Body of pancreas (tissue), 4 donors: ENCODE measurements around the gene LILRA1. TPM values are rescaled to one million over a fixed set of nuclear protein-coding genes. Genes with fewer than 3 reads are reported as not detected.
A peak's percentile ranks its signal among the peaks of the same experiment; 100 is the strongest.

Source experiments
- ATAC-seq: fragments of 150-250 bp; one replicate; pipeline ENCODE4 v1.9.1; 2016
- DNase-seq, 4 donors: peaks; one replicate each; pipeline ENCODE4 v3.0.0-alpha.2; 2019
- H3K27ac ChIP-seq, 4 donors: fragments of 200-600 bp; sonication (generic); 1 replicate in 3 of 4; 2 replicates in 1 of 4; pipeline versions ENCODE4 v1.5.1 to v1.6.1; 2016 to 2019; ENCODE audit warnings: mild to moderate bottlenecking in 1 of 4, mixed read lengths in 1 of 4, moderate library complexity in 1 of 4
- H3K27me3 ChIP-seq, 2 donors: fragments of 200-600 bp; sonication (generic); one replicate each; pipeline ENCODE4 v1.6.0; 2016; ENCODE audit warnings: mild to moderate bottlenecking in 1 of 2
- H3K36me3 ChIP-seq, 2 donors: fragments of 200-600 bp; sonication (generic); replicated peaks in 1 of 2; 2 replicates each; pipeline ENCODE4 v1.5.1; 2016; ENCODE audit warnings: low read depth in 2 of 2; ENCODE audit not compliant: insufficient read depth in 1 of 2
- H3K4me1 ChIP-seq: fragments of 200-600 bp; sonication (generic); one replicate; pipeline ENCODE4 v1.6.0; 2016
- H3K4me3 ChIP-seq, 2 donors: fragments of 200-600 bp; sonication (generic); 1 replicate in 1 of 2; 2 replicates in 1 of 2; pipeline ENCODE4 v1.5.1; 2016 to 2019
- H3K9me3 ChIP-seq, 3 donors: fragments of 200-600 bp; sonication (generic); 1 replicate in 2 of 3; 2 replicates in 1 of 3; pipeline ENCODE4 v1.5.1; 2016
- POLR2A ChIP-seq, 3 donors: fragments of 450-650 bp; IDR thresholded peaks; one replicate each; pipeline ENCODE4 v1.6.1; 2016; ENCODE audit warnings: antibody characterized with exemption in 3 of 3, mild to moderate bottlenecking in 2 of 3
- WGBS, 2 donors: methylation state at CpG; one replicate each; pipeline ENCODE4 v1.1.5; 2017; 5-methylcytosine and 5-hydroxymethylcytosine counted together
- intact Hi-C: fragments of 100-400 bp; cut with DNase I; formaldehyde crosslinking; loops from one replicate; pipeline ENCODE4 v1.15.1; 2023
- total RNA-seq, 2 donors: library from RNA; depleted of rRNA; stranded (reverse); fragments of >200 nt; gene quantifications; one replicate each; pipeline ENCODE4 v1.1.0, GENCODE V29; 2016
- TF ChIP-seq, protein P1 (sequence below), 7 experiments: fragments of 450-650 bp in 4 of 7; fragments of 200-600 bp in 3 of 7; sonication (generic) in 3 of 7; IDR thresholded peaks; one replicate each; pipeline ENCODE4 v1.5.1; 2016 to 2019; ENCODE audit warnings: antibody characterized with exemption in 7 of 7

The LILRA1 gene
- total RNA-seq, 2 donors from 2014 or later: 0.26 TPM; not detected in 1

DNA sequence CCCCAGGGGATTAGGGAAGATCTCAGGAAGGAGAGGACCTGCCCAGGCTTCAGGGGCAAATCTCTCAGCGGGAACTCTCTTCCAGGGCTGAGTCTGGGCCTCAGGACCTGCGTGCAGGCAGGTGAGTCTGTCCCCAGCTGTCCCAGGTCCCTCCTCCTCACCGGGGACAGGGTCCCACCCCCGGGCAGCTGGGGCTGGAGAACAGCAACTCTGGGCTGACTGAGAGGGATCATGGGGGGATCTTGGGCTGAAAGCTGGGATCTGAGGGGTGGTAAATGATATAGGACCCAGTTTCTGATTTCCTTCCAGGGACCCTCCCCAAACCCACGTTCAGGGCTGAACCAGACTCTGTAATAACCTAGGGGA lies 14.3 kb downstream of the LILRA1 start:
- Histone ChIP-seq H3K9me3 (no peaks in the 10 kb centered on the region), H3K27ac (no peak overlapping the region), H3K27me3 (no peaks in the 10 kb centered on the region), H3K4me1 (no peaks in the 10 kb centered on the region), H3K4me3 (no peak overlapping the region), H3K36me3 (no peaks in the 10 kb centered on the region)
- DNase-seq (no peak), ATAC-seq (no peak)
- no peak for TF ChIP-seq POLR2A (IDR thresholded peaks at IDR 0.05)
- TF ChIP-seq, protein P1, sequence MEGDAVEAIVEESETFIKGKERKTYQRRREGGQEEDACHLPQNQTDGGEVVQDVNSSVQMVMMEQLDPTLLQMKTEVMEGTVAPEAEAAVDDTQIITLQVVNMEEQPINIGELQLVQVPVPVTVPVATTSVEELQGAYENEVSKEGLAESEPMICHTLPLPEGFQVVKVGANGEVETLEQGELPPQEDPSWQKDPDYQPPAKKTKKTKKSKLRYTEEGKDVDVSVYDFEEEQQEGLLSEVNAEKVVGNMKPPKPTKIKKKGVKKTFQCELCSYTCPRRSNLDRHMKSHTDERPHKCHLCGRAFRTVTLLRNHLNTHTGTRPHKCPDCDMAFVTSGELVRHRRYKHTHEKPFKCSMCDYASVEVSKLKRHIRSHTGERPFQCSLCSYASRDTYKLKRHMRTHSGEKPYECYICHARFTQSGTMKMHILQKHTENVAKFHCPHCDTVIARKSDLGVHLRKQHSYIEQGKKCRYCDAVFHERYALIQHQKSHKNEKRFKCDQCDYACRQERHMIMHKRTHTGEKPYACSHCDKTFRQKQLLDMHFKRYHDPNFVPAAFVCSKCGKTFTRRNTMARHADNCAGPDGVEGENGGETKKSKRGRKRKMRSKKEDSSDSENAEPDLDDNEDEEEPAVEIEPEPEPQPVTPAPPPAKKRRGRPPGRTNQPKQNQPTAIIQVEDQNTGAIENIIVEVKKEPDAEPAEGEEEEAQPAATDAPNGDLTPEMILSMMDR (IDR thresholded peaks at IDR 0.05): no peak
- WGBS, 2 donors: 43 to 50% methylated on average over 1 to 5 of the region's 5 CpGs
- intact Hi-C loops: no loop called here

DNA sequence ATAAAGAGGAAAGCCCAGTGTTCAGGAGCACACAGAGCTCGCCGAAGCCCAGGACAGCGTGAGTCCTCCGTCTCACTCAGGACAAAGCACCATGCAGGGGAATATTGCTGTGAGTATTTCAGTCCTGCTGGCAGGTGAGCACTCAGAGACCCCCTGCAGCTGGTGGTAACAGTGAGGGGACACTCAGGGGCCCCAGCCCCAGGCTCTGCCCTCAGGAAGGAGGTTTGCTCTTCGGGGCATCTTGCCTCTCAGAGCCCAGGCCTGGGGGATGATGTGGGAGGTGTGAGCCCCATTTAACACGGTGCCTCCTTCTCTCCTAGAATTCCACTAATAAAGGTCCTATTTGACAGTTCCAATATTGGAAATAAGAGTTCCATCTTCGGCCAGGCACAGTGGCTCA lies 14.8 kb downstream of the LILRA1 start:
- H3K36me3 ChIP-seq: no peaks in the 10 kb centered on the region
- no peak overlapping the region for H3K27ac ChIP-seq
- intact Hi-C loops: no loop called here
- H3K27me3 ChIP-seq: no peaks in the 10 kb centered on the region
- 76 to 77% methylated on average over 5 to 6 of the region's 7 CpGs for WGBS, 2 donors
- ATAC-seq (no peak), DNase-seq (no peak)
- no peak for TF ChIP-seq POLR2A (IDR thresholded peaks at IDR 0.05)
- TF ChIP-seq, protein P1 (IDR thresholded peaks at IDR 0.05): no peak
- no peak overlapping the region for H3K4me3 ChIP-seq
- no peaks in the 10 kb centered on the region for H3K9me3 ChIP-seq
- H3K4me1 ChIP-seq: no peaks in the 10 kb centered on the region

DNA sequence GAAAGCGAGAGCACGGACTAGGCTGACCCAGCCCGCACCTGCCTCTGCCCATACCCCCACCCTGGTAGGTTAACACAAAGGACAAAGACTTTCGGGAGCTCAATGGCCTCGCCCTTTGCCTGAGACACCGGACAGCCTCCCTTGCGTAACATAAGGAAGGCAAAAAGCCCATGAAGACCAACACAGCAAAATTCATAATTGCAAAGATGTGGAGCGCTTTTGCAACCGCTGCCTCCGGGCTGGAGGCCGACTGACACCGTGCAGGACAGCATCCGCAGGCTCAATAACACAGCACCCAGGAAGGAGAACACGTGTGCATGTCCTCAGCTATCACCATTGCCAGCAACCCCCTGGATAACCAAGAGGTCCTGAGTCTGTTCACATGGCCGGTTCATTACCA lies 15.4 kb downstream of the LILRA1 start:
- no peak overlapping the region for H3K4me3 ChIP-seq
- DNase-seq: peak in 1 of 4 donors; percentile 33
- H3K27ac ChIP-seq: no peak overlapping the region
- H3K27me3 ChIP-seq: no peaks in the 10 kb centered on the region
- TF ChIP-seq, protein P1 (IDR thresholded peaks at IDR 0.05): no peak
- no peak for TF ChIP-seq POLR2A (IDR thresholded peaks at IDR 0.05)
- intact Hi-C loops: no loop called here
- no peaks in the 10 kb centered on the region for H3K36me3 ChIP-seq
- no peak for ATAC-seq
- WGBS, 2 donors: 65 to 79% methylated on average over 14 to 15 of the region's 15 CpGs
- H3K4me1 ChIP-seq: no peaks in the 10 kb centered on the region
- no peaks in the 10 kb centered on the region for H3K9me3 ChIP-seq

DNA sequence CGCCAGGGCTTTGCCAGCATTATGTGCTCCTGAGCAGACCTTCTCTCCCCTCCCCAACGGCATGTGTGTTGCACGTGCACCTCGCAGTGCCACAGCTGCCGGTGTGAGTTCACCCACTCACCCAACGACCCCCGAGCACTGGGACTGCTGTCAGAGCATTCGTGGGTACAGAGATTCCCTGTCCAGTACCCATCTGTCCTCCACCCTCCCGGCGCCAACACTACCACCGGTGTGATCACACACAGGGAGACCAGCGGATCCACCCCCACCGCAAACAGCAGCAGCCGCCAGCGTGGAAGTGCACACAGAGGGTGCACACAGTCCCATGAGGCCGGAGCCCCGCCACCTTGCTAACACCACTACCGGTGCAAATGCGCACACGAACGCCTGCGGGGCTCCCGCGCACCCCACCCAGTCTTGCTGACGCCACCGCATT lies 15.9 kb downstream of the LILRA1 start:
- no peak overlapping the region for H3K4me3 ChIP-seq
- TF ChIP-seq, protein P1 (IDR thresholded peaks at IDR 0.05): no peak
- TF ChIP-seq POLR2A (IDR thresholded peaks at IDR 0.05): no peak
- H3K27me3 ChIP-seq: no peaks in the 10 kb centered on the region
- no peak for ATAC-seq
- no peaks in the 10 kb centered on the region for H3K4me1 ChIP-seq
- 80 to 82% methylated on average over 20 to 24 of the region's 26 CpGs for WGBS, 2 donors
- intact Hi-C loops: no loop called here
- no peaks in the 10 kb centered on the region for H3K36me3 ChIP-seq
- H3K27ac ChIP-seq: no peak overlapping the region
- no peak for DNase-seq
- H3K9me3 ChIP-seq: no peaks in the 10 kb centered on the region

DNA sequence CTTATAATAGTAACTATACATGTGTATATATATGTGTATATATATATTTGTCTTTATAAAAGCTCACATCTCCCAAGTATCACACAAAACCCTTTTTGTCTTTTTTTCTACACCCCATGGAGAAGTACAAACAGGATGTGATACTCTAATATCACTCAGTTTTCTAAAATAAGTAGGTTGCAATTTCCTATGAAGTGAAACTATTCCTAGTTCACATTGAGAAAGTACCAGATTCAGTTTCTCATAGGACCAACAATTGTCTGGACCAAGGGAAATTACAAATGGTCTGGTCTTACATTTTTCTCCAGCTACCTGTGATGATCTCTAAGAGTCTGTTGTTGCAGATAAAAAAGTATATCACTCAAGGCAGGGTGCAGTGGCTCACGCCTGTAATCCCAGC lies 19.0 kb downstream of the LILRA1 start:
- H3K4me1 ChIP-seq: no peaks in the 10 kb centered on the region
- H3K9me3 ChIP-seq: peaks cover 0 to 2% (median 0%) of the 10 kb centered on the region in 3 donors
- WGBS, 2 donors: 57 to 58% methylated on average over 1 of the region's 1 CpG
- intact Hi-C loops: no loop called here
- no peak overlapping the region for H3K27ac ChIP-seq
- DNase-seq (no peak), ATAC-seq (no peak)
- no peak overlapping the region for H3K4me3 ChIP-seq
- H3K36me3 ChIP-seq: no peaks in the 10 kb centered on the region
- no peaks in the 10 kb centered on the region for H3K27me3 ChIP-seq
- TF ChIP-seq POLR2A (IDR thresholded peaks at IDR 0.05): no peak
- TF ChIP-seq, protein P1 (IDR thresholded peaks at IDR 0.05): no peak
